HepG2 (cell line): ENCODE data around the gene SHPK. TPM values are rescaled to one million over a fixed set of nuclear protein-coding genes. Genes with fewer than 3 reads are reported as not detected.

Source experiments
- AHR ChIP-seq: IDR thresholded peaks from 2 replicates; pipeline ENCODE4 v1.6.1; 2018; ENCODE audit warnings: missing genetic modification reagents, missing compliant biosample characterization
- CC2D1A ChIP-seq: sonication (generic); formaldehyde crosslinking; IDR thresholded peaks from 2 replicates; pipeline ENCODE4 v1.8.1; 2023; ENCODE audit warnings: mild to moderate bottlenecking, missing genetic modification reagents
- ELF4 ChIP-seq: sonication (generic); formaldehyde crosslinking; IDR thresholded peaks from 2 replicates; pipeline ENCODE4 v1.5.0; 2020; ENCODE audit warnings: missing genetic modification reagents, mild to moderate bottlenecking, moderate library complexity, borderline replicate concordance
- EZH2 ChIP-seq: conservative IDR thresholded peaks from 2 replicates; pipeline ENCODE4 v1.6.1; 2012; ENCODE audit warnings: mild to moderate bottlenecking, low read depth, low read length, moderate library complexity
- FOSL2 ChIP-seq: sonication (generic); formaldehyde crosslinking; IDR thresholded peaks from 2 replicates; pipeline ENCODE4 v1.4.0; 2020; ENCODE audit warnings: missing genetic modification reagents
- GABPB1 ChIP-seq: IDR thresholded peaks from 2 replicates; pipeline ENCODE4 v1.6.1; 2016; ENCODE audit warnings: mild to moderate bottlenecking, missing genetic modification reagents, moderate library complexity, missing compliant biosample characterization
- HMGXB4 ChIP-seq, 2 experiments: sonication (generic) in 1 of 2; formaldehyde crosslinking in 1 of 2; IDR thresholded peaks; 2 replicates each; pipeline versions ENCODE4 v1.4.0 to v1.6.1; 2018 to 2020; ENCODE audit warnings: missing genetic modification reagents in 2 of 2, borderline replicate concordance in 1 of 2, low read depth in 1 of 2, mild to moderate bottlenecking in 1 of 2, missing biosample characterization in 1 of 2
- KLF11 ChIP-seq: IDR thresholded peaks from 2 replicates; pipeline ENCODE4 v1.6.1; 2016; ENCODE audit warnings: missing compliant biosample characterization
- MLLT10 ChIP-seq: sonication (generic); formaldehyde crosslinking; IDR thresholded peaks from 2 replicates; pipeline ENCODE4 v1.4.0; 2020; ENCODE audit warnings: missing genetic modification reagents
- MNT ChIP-seq: fragments of 450-650 bp; IDR thresholded peaks from 2 replicates; pipeline ENCODE4 v1.6.1; 2016
- PAXIP1 ChIP-seq: sonication (generic); formaldehyde crosslinking; conservative IDR thresholded peaks from 2 replicates; pipeline ENCODE4 v1.4.0; 2020; ENCODE audit warnings: mild to moderate bottlenecking, missing genetic modification reagents, moderate library complexity
- RAD21 ChIP-seq: fragments of 450-650 bp; formaldehyde crosslinking; IDR thresholded peaks from 2 replicates; pipeline ENCODE4 v1.5.0; 2020; ENCODE audit warnings: mild to moderate bottlenecking
- TBX2 ChIP-seq: sonication (generic); formaldehyde crosslinking; IDR thresholded peaks from 2 replicates; pipeline ENCODE4 v1.5.0; 2020; ENCODE audit warnings: missing genetic modification reagents, mild to moderate bottlenecking, borderline replicate concordance
- TEAD3 ChIP-seq: optimal IDR thresholded peaks from 2 replicates; pipeline ENCODE3; 2016; ENCODE audit warnings: borderline replicate concordance
- TGIF2 ChIP-seq: IDR thresholded peaks from 2 replicates; pipeline ENCODE4 v1.6.1; 2016; ENCODE audit warnings: control low read depth, missing compliant biosample characterization
- TP53 ChIP-seq: sonication (generic); formaldehyde crosslinking; conservative IDR thresholded peaks from 2 replicates; pipeline ENCODE4 v1.4.0; 2020; ENCODE audit warnings: missing genetic modification reagents
- XRCC5 ChIP-seq: fragments of 200-400 bp; formaldehyde crosslinking; optimal IDR thresholded peaks from 2 replicates; pipeline ENCODE3; 2017; ENCODE audit warnings: mild to moderate bottlenecking, low read length
- ZBTB10 ChIP-seq: sonication (generic); formaldehyde crosslinking; IDR thresholded peaks from 2 replicates; pipeline ENCODE4 v1.4.0; 2020; ENCODE audit warnings: missing genetic modification reagents, borderline replicate concordance
- ZNF33B ChIP-seq: sonication (generic); formaldehyde crosslinking; IDR thresholded peaks from 2 replicates; pipeline ENCODE4 v1.5.1; 2020; ENCODE audit warnings: mild to moderate bottlenecking, missing genetic modification reagents
- ZNF597 ChIP-seq: sonication (generic); formaldehyde crosslinking; IDR thresholded peaks from 2 replicates; pipeline ENCODE4 v1.5.0; 2020; ENCODE audit warnings: missing genetic modification reagents
- ZNF660 ChIP-seq: sonication (generic); formaldehyde crosslinking; IDR thresholded peaks from 2 replicates; pipeline ENCODE4 v1.5.1; 2020; ENCODE audit warnings: mild to moderate bottlenecking, low read depth, missing genetic modification reagents, borderline replicate concordance
- polyA plus RNA-seq, 8 experiments: library from polyadenylated mRNA; depleted of rRNA in 3 of 8; stranded (reverse) in 7 of 8; unstranded in 1 of 8; fragments of >200 nt; fragmentation: Illumina TruSeq in 4 of 8; extraction: Trizol in 4 of 8; gene quantifications; 2 replicates each; pipeline versions ENCODE4 v1.2.1 to v1.2.3, GENCODE V29; 2011 to 2016; ENCODE audit warnings: low read depth in 4 of 8, missing spikeins in 1 of 8, mixed read lengths in 1 of 8; ENCODE audit not compliant: insufficient read depth in 1 of 8
- total RNA-seq, 5 experiments: library from RNA; depleted of rRNA; stranded (reverse); fragments of >200 nt; fragmentation: Illumina TruSeq; extraction: Trizol; gene quantifications; 2 replicates each; pipeline ENCODE4 v1.2.3, GENCODE V29; 2016; ENCODE audit warnings: low read depth in 1 of 5

The SHPK gene
- total and polyA plus RNA-seq, 2 of the 13 experiments (the other 11 are each of a cell fraction or from before 2014, with no cell fraction given) = 16.2 to 30.9 TPM

- TF ChIP-seq ELF4 (CRISPR knock-in tag) (no peak), RAD21 (peak; percentile 44), EZH2 (no peak), GABPB1 (CRISPR knock-in tag) (no peak), XRCC5 (peak; percentile 27), ZNF33B (CRISPR knock-in tag) (no peak), CC2D1A (CRISPR knock-in tag) (no peak), ZBTB10 (CRISPR knock-in tag) (no peak), AHR (CRISPR knock-in tag) (no peak), TGIF2 (no peak), TBX2 (CRISPR knock-in tag) (no peak), ZNF597 (CRISPR knock-in tag) (no peak), ZNF660 (no peak), TEAD3 (CRISPR knock-in tag) (no peak), KLF11 (no peak), MLLT10 (CRISPR knock-in tag) (no peak), TP53 (CRISPR knock-in tag) (no peak), MNT (no peak), FOSL2 (no peak), HMGXB4 (CRISPR knock-in tag; IDR thresholded peaks at IDR 0.05; ENCODE audit: borderline replicate concordance in 1 of 2, low read depth in 1 of 2) (0 out of 4 replicates have a peak, but pooled peaks of 1 of the 2 experiments have one; percentile 29), PAXIP1 (CRISPR knock-in tag) (no peak)
These were observed 47.0 kb upstream of the SHPK start (continued) for GRCh38 chr17:3683054-3683511.
